ENCODE results near the gene HIP1R. TPM values are rescaled to one million over a fixed set of nuclear protein-coding genes. Genes with fewer than 3 reads are reported as not detected.

The HIP1R gene
- total and polyA plus RNA-seq, 2 of the 8 experiments (the other 6 are each of a cell fraction or from before 2014, with no cell fraction given): 11.2 to 14.5 TPM

DNA sequence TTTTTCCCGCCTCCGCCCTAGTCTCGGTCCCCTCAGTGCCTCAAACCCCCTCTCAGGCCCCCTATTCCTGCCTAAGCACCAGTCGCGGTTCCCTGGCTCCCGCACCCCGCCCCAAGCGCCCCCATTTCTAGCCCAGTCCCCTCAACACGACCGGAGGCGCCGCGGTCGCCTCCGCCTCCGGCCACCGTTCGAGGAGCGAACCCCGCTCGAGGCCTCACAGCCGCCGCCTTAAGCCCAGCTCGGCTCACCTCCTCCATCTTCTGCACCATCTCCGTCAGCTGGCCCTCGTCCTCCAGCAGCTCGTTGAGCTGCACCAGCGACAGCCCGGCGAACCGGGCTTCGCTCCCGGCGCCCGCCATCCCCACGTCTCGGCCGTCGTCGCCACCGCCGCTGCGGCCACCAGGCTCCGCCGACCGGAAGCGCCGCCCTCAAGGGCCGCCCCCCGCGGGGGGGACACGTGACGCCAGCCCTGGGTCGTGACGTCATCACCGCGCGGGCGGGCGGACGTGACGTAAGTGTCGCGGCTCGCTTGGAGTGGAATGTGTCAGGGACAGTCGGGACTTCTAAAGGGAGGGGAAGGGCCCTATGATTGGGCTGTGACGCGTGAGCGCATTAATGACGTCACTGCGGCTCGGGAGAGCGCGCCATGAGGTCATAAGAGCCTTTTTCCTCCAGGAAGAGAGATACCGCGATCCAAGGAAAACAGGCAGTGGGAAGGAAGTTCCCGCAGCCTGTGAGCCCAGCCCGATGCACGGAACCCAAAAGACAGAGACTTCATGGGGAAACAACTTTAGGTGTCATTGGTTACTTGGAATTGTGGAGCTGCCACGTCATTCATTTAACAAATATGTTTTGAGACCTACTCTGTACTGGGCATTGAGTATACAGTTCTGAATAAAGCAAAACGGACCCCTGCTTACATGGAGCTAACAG lies 60.7 kb downstream of the HIP1R start, which contains the start of gene VPS37B (continued):
- TF ChIP-seq TAF7 (optimal IDR thresholded peaks at IDR 0.05; ENCODE audit: borderline replicate concordance, low read depth, low read length): no peak
- TF ChIP-seq FOSL1 (IDR thresholded peaks at IDR 0.05; ENCODE audit: insufficient read depth, low read depth, low read length): no peak
- no peak for TF ChIP-seq SIX5 (IDR thresholded peaks at IDR 0.05; ENCODE audit: low read depth, low read length)
- TF ChIP-seq SP1 (IDR thresholded peaks at IDR 0.05; ENCODE audit: low read depth, low read length): peak; percentile 31; the same call in 1 of the 2 replicates
- TF ChIP-seq CEBPB (IDR thresholded peaks at IDR 0.05; ENCODE audit: low read depth, low read length): no peak
- TF ChIP-seq HDAC6 (IDR thresholded peaks at IDR 0.05; ENCODE audit: low read depth, low read length): no peak
- TF ChIP-seq, protein P1, sequence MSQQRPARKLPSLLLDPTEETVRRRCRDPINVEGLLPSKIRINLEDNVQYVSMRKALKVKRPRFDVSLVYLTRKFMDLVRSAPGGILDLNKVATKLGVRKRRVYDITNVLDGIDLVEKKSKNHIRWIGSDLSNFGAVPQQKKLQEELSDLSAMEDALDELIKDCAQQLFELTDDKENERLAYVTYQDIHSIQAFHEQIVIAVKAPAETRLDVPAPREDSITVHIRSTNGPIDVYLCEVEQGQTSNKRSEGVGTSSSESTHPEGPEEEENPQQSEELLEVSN (IDR thresholded peaks at IDR 0.05): peak; percentile 77
- TF ChIP-seq, protein P2, sequence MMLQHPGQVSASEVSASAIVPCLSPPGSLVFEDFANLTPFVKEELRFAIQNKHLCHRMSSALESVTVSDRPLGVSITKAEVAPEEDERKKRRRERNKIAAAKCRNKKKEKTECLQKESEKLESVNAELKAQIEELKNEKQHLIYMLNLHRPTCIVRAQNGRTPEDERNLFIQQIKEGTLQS (IDR thresholded peaks at IDR 0.05; ENCODE audit: insufficient read depth, low read depth, low read length): peak; percentile 61; the same call in 1 of the 2 replicates
- peak; percentile 78; the same call in 1 of the 2 replicates for TF ChIP-seq GABPA (IDR thresholded peaks at IDR 0.05; ENCODE audit: borderline replicate concordance, insufficient read depth, low read length)
- no peak for TF ChIP-seq KDM5A (IDR thresholded peaks at IDR 0.05; ENCODE audit: low read length)
- TF ChIP-seq CBX5 (IDR thresholded peaks at IDR 0.05; ENCODE audit: low read depth, low read length): no peak
- no peak for TF ChIP-seq TCF12 (IDR thresholded peaks at IDR 0.05; ENCODE audit: low read depth, low read length)
- TF ChIP-seq EP300 (IDR thresholded peaks at IDR 0.05; ENCODE audit: borderline replicate concordance in 1 of 2, low read depth in 2 of 2, low read length in 2 of 2): no peak
- TF ChIP-seq SP2 (IDR thresholded peaks at IDR 0.05; ENCODE audit: low read length): no peak
- TF ChIP-seq, protein P3, sequence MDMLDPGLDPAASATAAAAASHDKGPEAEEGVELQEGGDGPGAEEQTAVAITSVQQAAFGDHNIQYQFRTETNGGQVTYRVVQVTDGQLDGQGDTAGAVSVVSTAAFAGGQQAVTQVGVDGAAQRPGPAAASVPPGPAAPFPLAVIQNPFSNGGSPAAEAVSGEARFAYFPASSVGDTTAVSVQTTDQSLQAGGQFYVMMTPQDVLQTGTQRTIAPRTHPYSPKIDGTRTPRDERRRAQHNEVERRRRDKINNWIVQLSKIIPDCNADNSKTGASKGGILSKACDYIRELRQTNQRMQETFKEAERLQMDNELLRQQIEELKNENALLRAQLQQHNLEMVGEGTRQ (IDR thresholded peaks at IDR 0.05; ENCODE audit: low read length): peak; percentile 94
- TF ChIP-seq YY1 (IDR thresholded peaks at IDR 0.05; ENCODE audit: low read depth, low read length): peak; percentile 41; the same call in 1 of the 2 replicates
- TF ChIP-seq CTBP2 (IDR thresholded peaks at IDR 0.05; ENCODE audit: borderline replicate concordance, insufficient read depth, insufficient read length, low read length): no peak
- TF ChIP-seq, protein P4, sequence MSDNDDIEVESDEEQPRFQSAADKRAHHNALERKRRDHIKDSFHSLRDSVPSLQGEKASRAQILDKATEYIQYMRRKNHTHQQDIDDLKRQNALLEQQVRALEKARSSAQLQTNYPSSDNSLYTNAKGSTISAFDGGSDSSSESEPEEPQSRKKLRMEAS (IDR thresholded peaks at IDR 0.05): peak; percentile 80
- no peak for TF ChIP-seq HDAC2 (IDR thresholded peaks at IDR 0.05; ENCODE audit: borderline replicate concordance in 1 of 2, low read depth in 2 of 2, low read length in 2 of 2)
